Stimulated activated CD4-positive, alpha-beta T cell treated with anti-CD3 and anti-CD28 coated beads, Interleukin-4, amount 100 ng/mL, for 4 hours (primary cell): Measurements from ENCODE around the gene SLC44A2.

Experiments used
- DNase-seq, 2 experiments: peaks; one replicate each; pipeline ENCODE4 v3.0.0-alpha.2; 2020

SLC44A2 gene

DNA sequence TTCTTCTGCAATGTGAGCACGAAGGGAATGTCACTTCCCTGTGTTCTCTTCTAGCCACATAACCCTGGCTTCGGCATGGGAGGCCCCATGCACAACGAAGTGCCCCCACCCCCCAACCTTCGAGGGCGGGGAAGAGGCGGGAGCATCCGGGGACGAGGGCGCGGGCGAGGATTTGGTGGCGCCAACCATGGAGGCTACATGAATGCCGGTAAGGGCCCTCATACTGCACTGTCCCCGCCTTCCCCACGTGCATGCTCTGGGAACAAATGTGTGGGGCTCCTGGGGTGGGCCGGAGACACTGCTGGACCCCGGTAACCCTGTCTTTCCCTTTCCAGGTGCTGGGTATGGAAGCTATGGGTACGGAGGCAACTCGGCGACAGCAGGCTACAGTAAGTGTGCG, 58.2 kb downstream of the SLC44A2 start:
- no peak for DNase-seq

DNA sequence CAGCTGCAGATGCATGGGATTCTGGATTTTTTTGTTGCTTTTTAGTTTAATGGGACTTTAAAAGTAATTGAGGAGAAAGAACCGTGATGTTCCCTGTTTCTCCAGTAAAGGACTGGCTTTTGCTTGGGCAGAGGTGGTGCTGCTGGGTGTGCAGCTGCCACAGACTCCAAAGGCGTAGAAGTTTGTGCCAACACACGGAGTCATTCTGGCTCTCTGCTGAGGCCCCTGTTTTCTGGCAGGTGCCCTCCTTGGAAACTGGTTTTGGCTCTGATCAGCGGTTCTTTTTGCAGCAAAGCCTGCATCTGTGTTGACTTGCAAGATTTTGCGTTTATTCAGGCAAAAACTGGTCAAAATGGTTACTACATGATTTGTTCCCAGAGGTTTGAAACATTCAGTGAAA, 59.9 kb downstream of the SLC44A2 start:
- no peak for DNase-seq

DNA sequence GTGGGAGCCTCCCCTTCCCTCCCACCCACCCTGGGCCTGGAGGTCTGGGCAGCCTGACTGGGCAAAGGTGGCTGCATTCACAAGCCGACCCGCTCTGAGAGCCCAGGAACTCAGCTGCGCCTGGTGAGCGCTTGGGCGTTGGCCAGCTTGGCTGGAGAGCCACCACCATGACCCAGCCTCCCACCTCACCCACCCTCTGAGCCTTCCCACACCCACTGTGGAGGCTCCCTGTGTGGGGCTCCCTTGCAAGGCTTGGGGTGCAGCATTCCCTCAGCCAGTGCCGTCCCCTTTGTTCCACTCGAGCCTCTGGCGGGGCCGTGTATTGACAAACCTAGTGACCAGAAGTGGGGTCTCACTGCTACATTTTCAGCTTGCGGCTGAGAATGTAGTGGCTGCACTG, 60.8 kb downstream of the SLC44A2 start:
- no peak for DNase-seq

- DNase-seq: no peak
Measured at GRCh38 chr19:10686661-10687517, 61.5 kb downstream of the SLC44A2 start.

DNA sequence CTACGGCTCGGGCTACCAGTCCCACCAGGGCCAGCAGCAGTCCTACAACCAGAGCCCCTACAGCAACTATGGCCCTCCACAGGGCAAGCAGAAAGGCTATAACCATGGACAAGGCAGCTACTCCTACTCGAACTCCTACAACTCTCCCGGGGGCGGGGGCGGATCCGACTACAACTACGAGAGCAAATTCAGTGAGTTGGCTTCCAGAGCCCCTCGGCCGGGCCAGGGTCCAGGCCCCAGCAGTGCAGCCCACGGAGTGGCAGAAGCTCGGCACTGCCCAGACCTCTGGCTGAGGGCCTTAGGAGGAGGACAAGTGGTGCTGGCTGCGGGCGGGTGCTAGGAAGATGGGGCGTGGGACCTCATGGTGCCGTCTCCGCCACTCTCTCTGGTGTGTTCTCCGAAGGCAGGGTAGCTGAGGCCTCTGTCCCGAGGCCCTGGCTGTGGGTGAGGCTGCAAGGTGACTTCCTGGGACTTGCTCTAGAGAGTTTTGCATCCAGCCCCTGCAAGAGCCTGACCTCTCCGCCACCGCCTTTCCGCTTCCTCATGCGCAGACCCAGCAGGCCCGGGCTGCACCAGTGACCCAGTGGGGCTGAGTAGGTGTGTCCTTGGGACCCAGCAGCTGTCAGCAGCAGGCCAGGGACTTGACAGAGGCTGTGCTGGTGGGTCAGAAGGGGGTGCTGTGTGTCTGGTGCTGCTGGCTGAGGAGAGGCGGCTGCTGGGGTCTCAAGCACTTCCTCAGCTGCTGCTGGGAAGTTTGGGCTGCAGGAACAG, 62.4 kb downstream of the SLC44A2 start:
- no peak for DNase-seq

DNA sequence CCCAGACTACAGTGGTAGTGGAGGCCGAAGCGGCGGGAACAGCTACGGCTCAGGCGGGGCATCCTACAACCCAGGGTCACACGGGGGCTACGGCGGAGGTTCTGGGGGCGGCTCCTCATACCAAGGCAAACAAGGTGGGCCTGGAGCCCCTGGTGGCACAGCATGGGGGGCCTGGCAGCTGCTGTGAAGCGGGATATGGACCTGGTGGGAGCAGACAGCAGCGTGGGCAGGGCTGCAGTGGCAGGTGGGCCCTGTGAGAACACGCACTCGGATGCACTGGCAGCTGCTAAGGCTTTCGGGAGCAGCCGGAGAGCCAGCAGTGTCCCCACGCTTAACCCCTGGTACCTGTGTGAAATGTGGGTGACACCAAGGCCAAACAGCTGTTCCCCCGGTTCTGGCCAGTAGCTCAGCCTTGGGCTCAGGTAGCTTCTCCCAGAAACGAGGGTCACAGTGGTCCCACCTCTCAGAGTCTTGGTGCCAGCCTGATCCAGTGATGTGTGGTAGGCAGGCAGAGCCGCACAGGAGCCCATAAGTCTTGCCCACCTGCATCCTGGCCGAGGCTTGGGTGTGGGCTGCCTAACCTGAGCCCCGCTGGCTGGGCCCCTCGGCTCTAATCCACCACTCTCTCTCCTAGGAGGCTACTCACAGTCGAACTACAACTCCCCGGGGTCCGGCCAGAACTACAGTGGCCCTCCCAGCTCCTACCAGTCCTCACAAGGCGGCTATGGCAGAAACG, 63.4 kb downstream of the SLC44A2 start:
- no peak for DNase-seq

DNA sequence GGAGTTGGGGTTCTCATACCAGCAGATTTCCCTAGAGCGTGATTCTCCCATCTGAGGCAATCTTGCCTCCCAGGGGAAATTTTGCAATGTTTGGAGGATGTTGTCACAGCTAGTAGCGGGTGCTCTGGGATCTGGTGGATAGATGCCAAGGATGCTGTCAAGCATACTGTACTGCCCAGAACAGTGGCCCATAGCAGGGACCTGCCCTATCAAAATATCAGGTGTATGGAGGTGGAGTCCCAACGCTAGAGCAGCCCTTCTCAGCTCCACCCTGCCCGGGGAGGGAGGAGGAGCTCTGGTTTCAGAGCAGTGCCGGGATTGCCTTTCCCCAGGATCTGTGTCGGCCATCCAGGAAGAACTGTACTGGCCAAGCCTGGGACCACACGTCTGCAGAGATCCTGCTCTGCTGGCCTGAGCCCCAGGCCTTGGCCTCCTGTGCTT, 65.0 kb downstream of the SLC44A2 start:
- no peak for DNase-seq

DNA sequence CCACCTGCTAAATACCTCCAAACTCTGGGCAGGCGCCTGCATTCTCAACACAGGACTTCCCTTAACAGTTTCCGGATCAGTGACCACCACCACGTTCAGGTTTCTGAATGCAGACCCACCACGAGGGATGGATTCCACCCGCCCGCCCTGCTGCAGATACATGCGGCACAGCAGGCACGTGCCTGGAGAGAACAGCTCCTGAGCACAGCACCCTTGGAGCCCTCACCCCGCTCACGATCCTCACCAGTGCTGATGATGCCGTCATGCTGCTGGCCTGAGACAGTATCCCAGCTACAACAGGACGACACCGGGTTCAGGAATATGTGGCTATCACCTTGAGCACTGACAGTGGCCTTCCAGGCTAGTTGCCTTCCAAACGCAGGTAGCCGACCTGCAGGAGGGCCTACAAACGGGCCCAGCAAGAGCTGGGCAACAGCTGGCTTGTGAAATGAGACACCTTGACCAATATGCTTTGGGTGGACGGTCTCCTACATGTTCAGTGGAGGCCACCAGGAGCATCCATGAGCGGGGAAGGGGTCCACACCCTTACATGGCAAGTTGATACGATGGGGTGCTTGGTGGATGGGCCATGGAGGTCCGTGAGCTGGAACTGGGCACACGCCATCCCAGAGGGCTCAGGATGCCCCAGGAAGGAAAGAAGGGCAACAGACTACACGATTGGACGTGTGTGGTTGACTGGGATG, 66.0 kb downstream of the SLC44A2 start:
- DNase-seq: no peak

- no peak for DNase-seq
Measured at GRCh38 chr19:10691883-10692282, 66.5 kb downstream of the SLC44A2 start.

- no peak for DNase-seq
Measured at GRCh38 chr19:10692673-10693264, 67.4 kb downstream of the SLC44A2 start.
